GM19025 (cell line): ENCODE data around the gene PCSK6.

ENCODE experiments used
- ATAC-seq: cut with Tn5 transposase; IDR thresholded peaks from one replicate; pipeline ENCODE4 v1.9.1; 2021; ENCODE audit warnings: mild to moderate bottlenecking, low read depth, moderate library complexity; ENCODE audit not compliant: unreplicated experiment

PCSK6 gene

DNA sequence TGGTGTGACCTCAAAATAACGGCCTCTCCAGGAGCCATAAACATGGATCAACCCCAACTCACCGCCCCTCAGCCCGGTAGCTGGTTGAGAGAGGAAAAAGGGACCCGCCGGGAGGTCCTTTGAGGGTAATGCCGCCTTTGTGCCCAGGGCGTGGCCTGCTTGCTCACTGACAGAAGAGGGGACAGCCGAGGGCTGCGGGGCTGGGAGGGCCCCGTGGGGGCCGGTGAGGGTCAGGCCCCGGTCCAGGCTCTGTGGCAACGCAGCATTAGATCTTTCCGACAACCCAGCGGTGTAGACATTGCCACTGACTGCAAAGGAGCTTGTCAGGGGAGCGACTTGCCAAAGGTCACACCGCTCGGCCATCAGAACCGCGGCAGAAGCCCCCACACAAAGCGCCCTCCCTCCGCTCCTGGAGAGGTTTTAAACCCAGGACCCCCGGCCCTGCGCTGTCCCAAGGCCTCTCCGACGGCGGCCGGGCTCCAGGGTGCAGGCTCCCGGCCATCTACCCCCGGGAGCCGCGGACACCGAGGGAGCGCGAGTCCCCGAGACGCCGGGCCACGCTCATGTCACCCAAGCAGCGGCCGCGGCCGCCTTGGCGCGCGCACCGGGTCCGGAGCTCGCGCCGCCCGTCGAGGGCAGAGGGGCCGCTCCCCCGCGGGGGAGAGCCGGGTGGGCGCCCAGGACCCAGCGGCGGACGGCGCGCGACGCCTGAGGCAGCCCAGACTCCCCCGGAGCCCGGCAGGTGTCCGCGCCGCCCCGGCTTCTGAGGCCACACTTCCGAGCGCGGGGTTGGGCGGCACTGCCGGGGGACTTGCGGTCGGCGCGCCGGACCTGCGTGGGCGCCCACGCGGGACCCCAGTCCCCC lies 975 bp downstream of the PCSK6 start:
- ATAC-seq: no peak

DNA sequence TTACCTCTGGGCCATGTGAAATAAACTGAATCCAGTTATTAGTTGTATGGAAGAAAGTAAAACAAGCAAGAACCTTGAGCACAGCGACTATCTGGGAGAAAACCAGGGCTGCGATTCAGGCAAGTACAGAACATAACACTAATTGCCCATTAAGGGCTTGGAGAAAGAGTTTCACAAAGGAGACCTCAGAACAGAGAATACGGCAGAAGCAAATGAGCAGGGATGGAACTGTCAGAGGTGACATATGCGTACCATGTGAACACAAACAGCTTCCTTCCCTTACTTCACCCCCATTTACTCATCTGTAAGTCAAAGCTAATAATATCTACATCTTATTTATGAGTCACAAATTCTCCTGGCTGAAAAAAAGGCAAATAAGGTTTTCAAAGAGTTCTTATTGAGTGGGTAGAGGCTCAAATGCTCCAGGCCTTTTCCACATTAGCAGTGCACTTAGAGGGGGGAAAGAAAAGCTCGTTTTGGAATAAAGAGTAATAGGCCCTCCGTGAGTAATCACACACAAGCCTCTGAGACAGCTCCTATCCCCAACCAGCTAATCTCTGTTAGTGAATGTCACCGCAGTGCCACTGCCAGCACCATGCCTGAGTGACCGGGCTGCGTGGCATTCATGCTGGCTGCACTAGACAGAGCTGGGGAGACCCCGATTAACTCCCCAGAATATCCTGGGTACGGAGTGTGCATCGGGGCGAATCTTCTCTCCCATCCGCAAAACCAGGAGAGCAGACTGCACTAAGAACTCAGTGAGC lies 2.6 kb downstream of the PCSK6 start:
- ATAC-seq: no peak

DNA sequence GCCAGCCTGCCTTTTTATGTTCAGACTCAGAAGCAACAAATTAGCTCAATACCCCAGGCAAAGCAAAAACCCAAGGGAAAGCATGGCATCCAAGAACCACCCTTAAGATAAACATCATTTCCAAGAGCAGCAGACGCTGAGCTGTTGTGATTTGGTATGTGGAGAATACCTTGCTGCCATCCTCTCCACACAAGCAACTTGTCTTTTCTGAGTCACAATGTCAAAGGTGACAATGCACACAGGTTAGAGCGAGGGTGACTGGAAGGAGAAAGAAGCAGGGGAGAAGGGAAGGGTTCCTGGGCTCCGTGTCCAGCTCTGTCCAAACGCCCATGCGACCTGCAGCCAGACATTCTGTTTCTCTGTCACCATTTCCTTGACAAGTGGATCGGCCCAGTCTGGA lies 6.0 kb downstream of the PCSK6 start:
- no peak for ATAC-seq

DNA sequence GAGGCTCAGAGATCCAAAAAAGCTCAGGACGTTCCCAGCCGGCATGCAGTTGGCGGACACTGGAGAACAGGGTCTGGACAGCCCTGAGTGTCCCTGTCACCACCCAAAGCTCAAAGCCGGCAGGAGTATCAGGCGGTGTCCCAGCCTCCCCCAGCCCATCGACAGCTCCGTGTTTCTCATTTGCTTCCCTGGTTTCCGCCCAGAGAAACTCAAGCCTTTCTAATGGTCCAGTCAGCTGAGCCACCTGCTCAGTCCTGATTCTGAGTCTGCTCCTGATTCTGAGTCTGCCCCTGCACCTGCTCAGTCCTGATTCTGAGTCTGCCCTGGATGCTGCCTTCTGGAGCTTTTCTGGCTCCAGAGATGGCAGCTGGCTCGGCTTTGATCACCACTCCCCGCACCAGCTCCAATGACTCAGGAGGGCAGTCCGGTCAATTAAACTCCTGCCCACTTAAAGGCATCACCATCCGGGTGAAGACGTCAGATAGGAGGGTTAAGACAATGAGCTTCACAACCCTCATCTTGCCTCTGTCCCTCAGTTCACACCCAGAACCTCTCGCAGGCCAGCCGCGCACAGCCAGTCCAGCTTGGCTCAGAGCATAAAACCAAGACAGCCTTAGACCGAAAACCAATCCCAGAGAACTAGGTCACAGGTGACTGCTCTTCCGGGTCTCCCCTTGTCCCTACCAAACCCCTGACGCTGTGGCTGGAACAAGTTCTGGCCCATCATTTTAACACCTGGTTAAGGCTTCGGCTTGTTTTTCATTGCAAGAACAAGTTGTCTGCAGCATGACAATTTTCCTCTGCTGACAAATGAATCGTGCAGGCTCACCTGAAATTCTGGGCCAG lies 6.8 kb downstream of the PCSK6 start:
- ATAC-seq: no peak

GRCh38 chr15:101481917-101482525 lies 7.5 kb downstream of the PCSK6 start:
- ATAC-seq: no peak

DNA sequence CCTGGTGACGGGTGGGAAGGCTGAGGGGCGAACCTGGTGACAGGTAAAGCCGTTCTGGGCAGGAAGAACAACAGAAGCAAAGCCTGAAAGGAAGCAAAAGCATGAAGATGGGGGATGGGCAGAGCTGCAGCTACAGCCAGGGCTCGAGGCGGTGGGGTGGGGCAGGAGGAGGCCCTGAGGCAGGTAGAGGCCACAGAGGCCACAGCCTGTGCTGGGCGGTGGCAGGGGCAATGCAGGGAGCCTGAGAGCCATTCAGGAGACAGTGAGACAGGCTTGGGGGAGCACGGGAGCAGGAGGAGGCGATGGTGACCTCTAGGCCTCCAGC lies 8.2 kb downstream of the PCSK6 start:
- no peak for ATAC-seq

- no peak for ATAC-seq
Observed at GRCh38 chr15:101480613-101481380, 8.7 kb downstream of the PCSK6 start.

- no peak for ATAC-seq
Observed at GRCh38 chr15:101479851-101480612, 9.5 kb downstream of the PCSK6 start.

- ATAC-seq: no peak
Observed at GRCh38 chr15:101479342-101479845, 10.1 kb downstream of the PCSK6 start.

GRCh38 chr15:101478701-101479341 lies 10.7 kb downstream of the PCSK6 start:
- ATAC-seq: no peak

GRCh38 chr15:101477851-101478362 lies 11.6 kb downstream of the PCSK6 start:
- no peak for ATAC-seq

- ATAC-seq: no peak
Observed at GRCh38 chr15:101476756-101477155, 12.8 kb downstream of the PCSK6 start.

DNA sequence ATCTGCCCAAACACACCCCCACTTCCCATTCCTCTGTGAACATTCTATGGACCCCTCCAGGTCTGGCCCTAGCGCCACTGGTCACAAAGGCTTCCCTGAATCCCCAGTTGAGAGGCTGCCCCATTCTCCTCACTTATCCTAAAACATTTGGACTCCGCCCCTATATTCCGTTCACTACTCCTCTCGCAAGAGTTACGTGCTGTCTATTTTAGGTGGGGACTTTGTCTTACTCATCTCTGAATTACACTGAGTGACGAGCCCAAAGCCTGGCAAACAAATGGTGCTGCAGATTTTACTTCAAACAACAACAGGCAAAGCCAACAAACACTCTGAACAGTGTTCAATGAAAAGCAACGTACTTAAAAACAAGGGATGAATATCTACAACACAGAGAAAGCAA lies 14.5 kb downstream of the PCSK6 start:
- ATAC-seq: no peak

GRCh38 chr15:101474233-101474632 lies 15.3 kb downstream of the PCSK6 start:
- ATAC-seq: no peak

GRCh38 chr15:101472033-101472432 lies 17.5 kb downstream of the PCSK6 start:
- ATAC-seq: no peak

GRCh38 chr15:101470548-101471239 lies 18.8 kb downstream of the PCSK6 start:
- no peak for ATAC-seq

GRCh38 chr15:101469520-101470288 lies 19.8 kb downstream of the PCSK6 start:
- ATAC-seq: no peak
